Mesendoderm (in vitro differentiated cells): Measurements from ENCODE around the gene SEMA3A.

Experiments
- DNase-seq: peaks from one replicate; pipeline ENCODE4 v3.0.0; 2013
- H2AK5ac ChIP-seq: 2 replicates; pipeline ENCODE4 v1.6.1; 2013; ENCODE audit warnings: low read length, inconsistent platforms
- H2BK120ac ChIP-seq: 2 replicates; pipeline ENCODE4 v1.6.1; 2013; ENCODE audit warnings: low read depth, mild to moderate bottlenecking, low read length, moderate library complexity, mixed read lengths
- H2BK15ac ChIP-seq: replicated peaks from 2 replicates; pipeline ENCODE4 v1.6.1; 2013; ENCODE audit warnings: low read depth, mild to moderate bottlenecking, moderate library complexity
- H2BK5ac ChIP-seq: 2 replicates; pipeline ENCODE4 v1.6.1; 2013; ENCODE audit warnings: low read length, inconsistent platforms
- H3K18ac ChIP-seq: 2 replicates; pipeline ENCODE4 v1.6.1; 2013; ENCODE audit warnings: mild to moderate bottlenecking, low read length, mixed read lengths
- H3K23ac ChIP-seq: one replicate; pipeline ENCODE4 v1.6.1; 2013; ENCODE audit warnings: low read length
- H3K27ac ChIP-seq: 2 replicates; pipeline ENCODE4 v1.5.1; 2013; ENCODE audit warnings: low read depth, mild to moderate bottlenecking, inconsistent platforms, low read length, moderate library complexity
- H3K27me3 ChIP-seq: 2 replicates; pipeline ENCODE4 v1.6.1; 2013; ENCODE audit warnings: low read length, control low read depth, mild to moderate bottlenecking, inconsistent platforms; ENCODE audit not compliant: insufficient read depth, poor library complexity
- H3K36me3 ChIP-seq: 2 replicates; pipeline ENCODE4 v1.6.1; 2013; ENCODE audit warnings: low read length, inconsistent platforms; ENCODE audit not compliant: control insufficient read depth, insufficient read depth
- H3K4ac ChIP-seq: one replicate; pipeline ENCODE4 v1.6.1; 2013; ENCODE audit warnings: low read depth, mild to moderate bottlenecking, low read length, moderate library complexity
- H3K4me1 ChIP-seq: 2 replicates; pipeline ENCODE4 v1.6.1; 2013; ENCODE audit warnings: low read depth, low read length, inconsistent platforms; ENCODE audit not compliant: control insufficient read depth
- H3K4me2 ChIP-seq: 2 replicates; pipeline ENCODE4 v1.6.1; 2013; ENCODE audit warnings: low read length
- H3K4me3 ChIP-seq: 2 replicates; pipeline ENCODE4 v1.5.1; 2013; ENCODE audit warnings: mild to moderate bottlenecking, low read length
- H3K56ac ChIP-seq: one replicate; pipeline ENCODE4 v1.6.1; 2013; ENCODE audit warnings: low read length
- H3K79me1 ChIP-seq: 2 replicates; pipeline ENCODE4 v1.6.1; 2013; ENCODE audit warnings: low read length, inconsistent platforms
- H3K79me2 ChIP-seq: 2 replicates; pipeline ENCODE4 v1.6.1; 2013; ENCODE audit warnings: mild to moderate bottlenecking, low read length; ENCODE audit not compliant: control insufficient read depth, insufficient read depth
- H3K9ac ChIP-seq: 2 replicates; pipeline ENCODE4 v1.6.1; 2013; ENCODE audit warnings: low read length, inconsistent platforms
- H4K5ac ChIP-seq: one replicate; pipeline ENCODE4 v1.6.1; 2013; ENCODE audit warnings: low read length
- H4K8ac ChIP-seq: one replicate; pipeline ENCODE4 v1.6.1; 2013; ENCODE audit warnings: low read depth, mild to moderate bottlenecking, control low read depth, low read length, moderate library complexity
- WGBS: extraction: QIAGEN DNeasy Blood & Tissue Kit; methylation state at CpG from one replicate; pipeline ENCODE4 v1.1.7; 2013; ENCODE audit warnings: low lambda C conversion rate, missing lambda C conversion rate; ENCODE audit not compliant: insufficient coverage; ENCODE audit errors: extremely low coverage; 5-methylcytosine and 5-hydroxymethylcytosine counted together

Gene SEMA3A

GRCh38 chr7:84190016-84190705 lies 4.4 kb downstream of the SEMA3A start:
- Histone ChIP-seq H3K79me1 (no peaks in the 10 kb centered on the region), H4K8ac (no peak overlapping the region), H3K36me3 (no peaks in the 10 kb centered on the region), H2BK15ac (no peak overlapping the region), H3K79me2 (peaks cover 9% of the 10 kb centered on the region), H3K4me1 (no peaks in the 10 kb centered on the region), H3K23ac (no peak overlapping the region), H2AK5ac (no peak overlapping the region), H3K27ac (no peak overlapping the region), H3K9ac (no peak overlapping the region), H3K56ac (no peak overlapping the region), H4K5ac (no peak overlapping the region), H3K4me3 (no peak overlapping the region), H3K27me3 (no peaks in the 10 kb centered on the region), H3K18ac (no peak overlapping the region), H2BK120ac (no peak overlapping the region), H3K4ac (no peak overlapping the region), H2BK5ac (no peak overlapping the region), H3K4me2 (no peak overlapping the region)
- no CpG with 5 or more reads among the region's 1 CpG for WGBS
- no peak for DNase-seq

- no peak overlapping the region for H3K4me2 ChIP-seq
- DNase-seq, result peak; percentile 29
- no peaks in the 10 kb centered on the region for H3K27me3 ChIP-seq
- no peaks in the 10 kb centered on the region for H3K36me3 ChIP-seq
- no peaks in the 10 kb centered on the region for H3K4me1 ChIP-seq
- H3K23ac ChIP-seq, result no peak overlapping the region
- H2BK120ac ChIP-seq, result no peak overlapping the region
- no peak overlapping the region for H3K4me3 ChIP-seq
- no peak overlapping the region for H4K5ac ChIP-seq
- H3K79me1 ChIP-seq, result no peaks in the 10 kb centered on the region
- H2AK5ac ChIP-seq, result no peak overlapping the region
- H2BK15ac ChIP-seq, result no peak overlapping the region
- no peak overlapping the region for H4K8ac ChIP-seq
- H2BK5ac ChIP-seq, result no peak overlapping the region
- H3K4ac ChIP-seq, result no peak overlapping the region
- H3K18ac ChIP-seq, result no peak overlapping the region
- no peak overlapping the region for H3K56ac ChIP-seq
- H3K9ac ChIP-seq, result no peak overlapping the region
- no peak overlapping the region for H3K27ac ChIP-seq
- H3K79me2 ChIP-seq, result peaks cover 9% of the 10 kb centered on the region
Observed at GRCh38 chr7:84188786-84189405, 5.7 kb downstream of the SEMA3A start.

- H3K4me2 ChIP-seq, result no peak overlapping the region
- DNase-seq, result peak; percentile 69
- H3K56ac ChIP-seq, result no peak overlapping the region
- no peaks in the 10 kb centered on the region for H3K4me1 ChIP-seq
- H4K5ac ChIP-seq, result no peak overlapping the region
- no peaks in the 10 kb centered on the region for H3K79me1 ChIP-seq
- no peak overlapping the region for H2AK5ac ChIP-seq
- no peak overlapping the region for H2BK15ac ChIP-seq
- H3K36me3 ChIP-seq, result no peaks in the 10 kb centered on the region
- WGBS, result no CpG with 5 or more reads among the region's 2 CpGs
- no peak overlapping the region for H3K23ac ChIP-seq
- no peak overlapping the region for H3K27ac ChIP-seq
- no peak overlapping the region for H4K8ac ChIP-seq
- no peak overlapping the region for H3K4me3 ChIP-seq
- no peak overlapping the region for H3K4ac ChIP-seq
- H3K18ac ChIP-seq, result peak overlapping the region; percentile 10
- H2BK120ac ChIP-seq, result no peak overlapping the region
- peaks cover 8% of the 10 kb centered on the region for H3K79me2 ChIP-seq
- no peak overlapping the region for H2BK5ac ChIP-seq
- no peaks in the 10 kb centered on the region for H3K27me3 ChIP-seq
- no peak overlapping the region for H3K9ac ChIP-seq
Observed at GRCh38 chr7:84187813-84188510, 6.6 kb downstream of the SEMA3A start.

- no peak overlapping the region for H2BK15ac ChIP-seq
- H3K27me3 ChIP-seq, result no peaks in the 10 kb centered on the region
- no peak overlapping the region for H3K4me2 ChIP-seq
- H3K4me1 ChIP-seq, result no peaks in the 10 kb centered on the region
- no peak overlapping the region for H2BK5ac ChIP-seq
- no peak for DNase-seq
- H3K4me3 ChIP-seq, result no peak overlapping the region
- H3K79me1 ChIP-seq, result no peaks in the 10 kb centered on the region
- no peak overlapping the region for H4K5ac ChIP-seq
- H3K9ac ChIP-seq, result no peak overlapping the region
- H3K36me3 ChIP-seq, result no peaks in the 10 kb centered on the region
- H2BK120ac ChIP-seq, result no peak overlapping the region
- no peak overlapping the region for H3K27ac ChIP-seq
- peaks cover 9% of the 10 kb centered on the region for H3K79me2 ChIP-seq
- no peak overlapping the region for H4K8ac ChIP-seq
- H3K4ac ChIP-seq, result peak overlapping the region; percentile 81
- H3K23ac ChIP-seq, result no peak overlapping the region
- H3K18ac ChIP-seq, result no peak overlapping the region
- no peak overlapping the region for H2AK5ac ChIP-seq
- H3K56ac ChIP-seq, result peak overlapping the region; percentile 27
Observed at GRCh38 chr7:84187087-84187805, 7.3 kb downstream of the SEMA3A start.

- Histone ChIP-seq H2AK5ac (no peak overlapping the region), H3K4me1 (no peaks in the 10 kb centered on the region), H3K18ac (no peak overlapping the region), H3K56ac (no peak overlapping the region), H2BK120ac (no peak overlapping the region), H4K8ac (no peak overlapping the region), H3K27me3 (no peaks in the 10 kb centered on the region), H3K79me2 (peaks cover 4% of the 10 kb centered on the region), H3K79me1 (no peaks in the 10 kb centered on the region), H3K23ac (no peak overlapping the region), H3K27ac (no peak overlapping the region), H4K5ac (no peak overlapping the region), H3K4me3 (no peak overlapping the region), H3K9ac (no peak overlapping the region), H2BK15ac (no peak overlapping the region), H3K36me3 (no peaks in the 10 kb centered on the region), H3K4me2 (no peak overlapping the region), H3K4ac (no peak overlapping the region), H2BK5ac (no peak overlapping the region)
- DNase-seq, result no peak
- no CpG with 5 or more reads among the region's 1 CpG for WGBS
Observed at GRCh38 chr7:84183741-84184140, 10.8 kb downstream of the SEMA3A start.
